Measurements from ENCODE around the gene SLFNL1.

Gene SLFNL1

GRCh38 chr1:41021526-41022308 is at the start of gene SLFNL1:
SLFNL1 (minus strand) TSS chr1:41021725; CDS start chr1:41020660, 1,065 bp downstream.
- DNase-seq (no peak), ATAC-seq (no peak)
- Mint-ChIP-seq H3K36me3 (ENCODE audit: low read depth) (peaks cover 19% of the 10 kb centered on the region), H3K27ac (no peak within 1 kb of the TSS), H3K27me3 (no peaks in the 10 kb centered on the region), H3K9me3 (no peaks in the 10 kb centered on the region), H3K4me1 (peaks cover 12% of the 10 kb centered on the region), H3K4me3 (no peak within 1 kb of the TSS)

- no peak for DNase-seq
- no peaks in the 10 kb centered on the region for H3K27me3 Mint-ChIP-seq
- no peaks in the 10 kb centered on the region for H3K9me3 Mint-ChIP-seq
- ATAC-seq: no peak
- no peaks in the 10 kb centered on the region for H3K4me1 Mint-ChIP-seq
- H3K27ac Mint-ChIP-seq: no peak overlapping the region
- H3K4me3 Mint-ChIP-seq: no peak overlapping the region
- peaks cover 37% of the 10 kb centered on the region for H3K36me3 Mint-ChIP-seq (ENCODE audit: low read depth)
Measured at GRCh38 chr1:41056907-41057306, 35.4 kb upstream of the SLFNL1 start.

- DNase-seq (no peak), ATAC-seq (no peak)
- Mint-ChIP-seq H3K4me3 (no peak overlapping the region), H3K36me3 (ENCODE audit: low read depth) (peaks cover 25% of the 10 kb centered on the region), H3K4me1 (no peaks in the 10 kb centered on the region), H3K27me3 (no peaks in the 10 kb centered on the region), H3K9me3 (no peaks in the 10 kb centered on the region), H3K27ac (no peak overlapping the region)
Measured at GRCh38 chr1:41053316-41053715, 31.8 kb upstream of the SLFNL1 start.

- Mint-ChIP-seq H3K9me3 (no peaks in the 10 kb centered on the region), H3K4me1 (no peaks in the 10 kb centered on the region), H3K27me3 (no peaks in the 10 kb centered on the region), H3K27ac (no peak overlapping the region), H3K4me3 (no peak overlapping the region), H3K36me3 (ENCODE audit: low read depth) (peaks cover 23% of the 10 kb centered on the region)
- ATAC-seq: no peak
- no peak for DNase-seq
Measured at GRCh38 chr1:41051022-41051421, 29.5 kb upstream of the SLFNL1 start.

- H3K36me3 Mint-ChIP-seq (ENCODE audit: low read depth): peaks cover 27% of the 10 kb centered on the region
- H3K27ac Mint-ChIP-seq: no peak overlapping the region
- H3K27me3 Mint-ChIP-seq: no peaks in the 10 kb centered on the region
- no peaks in the 10 kb centered on the region for H3K9me3 Mint-ChIP-seq
- peaks cover 4% of the 10 kb centered on the region for H3K4me1 Mint-ChIP-seq
- DNase-seq (no peak), ATAC-seq (no peak)
- no peak overlapping the region for H3K4me3 Mint-ChIP-seq
Measured at GRCh38 chr1:41048540-41048939, 27.0 kb upstream of the SLFNL1 start.

- peaks cover 4% of the 10 kb centered on the region for H3K4me1 Mint-ChIP-seq
- H3K27ac Mint-ChIP-seq: no peak overlapping the region
- no peaks in the 10 kb centered on the region for H3K9me3 Mint-ChIP-seq
- H3K36me3 Mint-ChIP-seq (ENCODE audit: low read depth): peaks cover 20% of the 10 kb centered on the region
- no peak overlapping the region for H3K4me3 Mint-ChIP-seq
- ATAC-seq (no peak), DNase-seq (no peak)
- no peaks in the 10 kb centered on the region for H3K27me3 Mint-ChIP-seq
Measured at GRCh38 chr1:41046347-41046775, 24.8 kb upstream of the SLFNL1 start.

- no peak overlapping the region for H3K27ac Mint-ChIP-seq
Measured at GRCh38 chr1:41045740-41046139, 24.2 kb upstream of the SLFNL1 start.

GRCh38 chr1:41044187-41044586 is 22.7 kb upstream of the SLFNL1 start:
- Mint-ChIP-seq H3K27me3 (no peaks in the 10 kb centered on the region), H3K27ac (no peak overlapping the region), H3K9me3 (no peaks in the 10 kb centered on the region), H3K4me3 (no peak overlapping the region), H3K36me3 (ENCODE audit: low read depth) (peaks cover 23% of the 10 kb centered on the region), H3K4me1 (peaks cover 4% of the 10 kb centered on the region)
- ATAC-seq: no peak
- no peak for DNase-seq

More at GRCh38 chr1:41045740-41046139, 24.2 kb upstream of the SLFNL1 start:
- H3K27me3 Mint-ChIP-seq: no peaks in the 10 kb centered on the region
- H3K9me3 Mint-ChIP-seq: no peaks in the 10 kb centered on the region
- no peak overlapping the region for H3K4me3 Mint-ChIP-seq
- peaks cover 4% of the 10 kb centered on the region for H3K4me1 Mint-ChIP-seq
- DNase-seq (no peak), ATAC-seq (no peak)
- H3K36me3 Mint-ChIP-seq (ENCODE audit: low read depth): peaks cover 24% of the 10 kb centered on the region

- Mint-ChIP-seq H3K9me3 (no peaks in the 10 kb centered on the region), H3K4me3 (no peak overlapping the region), H3K36me3 (ENCODE audit: low read depth) (peaks cover 24% of the 10 kb centered on the region), H3K27me3 (no peaks in the 10 kb centered on the region), H3K27ac (no peak overlapping the region), H3K4me1 (peaks cover 4% of the 10 kb centered on the region)
- DNase-seq: no peak
- ATAC-seq: no peak
Measured at GRCh38 chr1:41041614-41042270, 20.2 kb upstream of the SLFNL1 start.

- H3K9me3 Mint-ChIP-seq: no peaks in the 10 kb centered on the region
- H3K27me3 Mint-ChIP-seq: no peaks in the 10 kb centered on the region
- no peak for ATAC-seq
Measured at GRCh38 chr1:41038110-41038509, 16.6 kb upstream of the SLFNL1 start.

GRCh38 chr1:41037116-41037903 is 15.8 kb upstream of the SLFNL1 start:
- no peak for DNase-seq
- Mint-ChIP-seq H3K27me3 (no peaks in the 10 kb centered on the region), H3K4me3 (no peak overlapping the region), H3K9me3 (peaks cover 2% of the 10 kb centered on the region), H3K4me1 (no peaks in the 10 kb centered on the region), H3K36me3 (ENCODE audit: low read depth) (peaks cover 26% of the 10 kb centered on the region), H3K27ac (no peak overlapping the region)
- ATAC-seq: no peak

More at GRCh38 chr1:41038110-41038509, 16.6 kb upstream of the SLFNL1 start:
- Mint-ChIP-seq H3K27ac (no peak overlapping the region), H3K36me3 (ENCODE audit: low read depth) (peaks cover 22% of the 10 kb centered on the region), H3K4me3 (no peak overlapping the region), H3K4me1 (no peaks in the 10 kb centered on the region)
- no peak for DNase-seq

- peaks cover 4% of the 10 kb centered on the region for H3K9me3 Mint-ChIP-seq
- DNase-seq (no peak), ATAC-seq (no peak)
- H3K4me1 Mint-ChIP-seq: no peaks in the 10 kb centered on the region
- no peak overlapping the region for H3K4me3 Mint-ChIP-seq
- H3K27me3 Mint-ChIP-seq: no peaks in the 10 kb centered on the region
- no peak overlapping the region for H3K27ac Mint-ChIP-seq
- peaks cover 32% of the 10 kb centered on the region for H3K36me3 Mint-ChIP-seq (ENCODE audit: low read depth)
Measured at GRCh38 chr1:41033272-41033671, 11.7 kb upstream of the SLFNL1 start.

GRCh38 chr1:41032147-41032546 is 10.6 kb upstream of the SLFNL1 start:
- H3K27ac Mint-ChIP-seq: peak overlapping the region; percentile 29
- H3K4me1 Mint-ChIP-seq: no peaks in the 10 kb centered on the region
- H3K4me3 Mint-ChIP-seq: no peak overlapping the region
- H3K36me3 Mint-ChIP-seq (ENCODE audit: low read depth): peaks cover 37% of the 10 kb centered on the region
- ATAC-seq (no peak), DNase-seq (no peak)
- no peaks in the 10 kb centered on the region for H3K27me3 Mint-ChIP-seq
- peaks cover 4% of the 10 kb centered on the region for H3K9me3 Mint-ChIP-seq

GRCh38 chr1:41030872-41031616 is 9.5 kb upstream of the SLFNL1 start:
- Mint-ChIP-seq H3K27ac (no peak overlapping the region), H3K9me3 (peaks cover 4% of the 10 kb centered on the region), H3K27me3 (no peaks in the 10 kb centered on the region), H3K36me3 (ENCODE audit: low read depth) (peaks cover 42% of the 10 kb centered on the region), H3K4me3 (no peak overlapping the region), H3K4me1 (peaks cover 2% of the 10 kb centered on the region)
- DNase-seq (no peak), ATAC-seq (no peak)
